22Rv1 (cell line): ENCODE results near the gene DIP2B.

ENCODE experiments used
- H3K27ac ChIP-seq: fragments of 450-650 bp; 2 replicates; pipeline ENCODE4 v1.5.1; 2017
- CTCF ChIP-seq: fragments of 450-650 bp; IDR thresholded peaks from 2 replicates; pipeline ENCODE4 v1.5.1; 2017; ENCODE audit warnings: mild to moderate bottlenecking
- ZFX ChIP-seq: fragments of 450-650 bp; IDR thresholded peaks from 2 replicates; pipeline ENCODE4 v1.6.1; 2017; ENCODE audit warnings: antibody characterized with exemption, borderline replicate concordance

DIP2B gene

GRCh38 chr12:50708631-50709030 is 203.8 kb downstream of the DIP2B start:
- no peak overlapping the region for H3K27ac ChIP-seq
- TF ChIP-seq ZFX, result no peak
- TF ChIP-seq CTCF, result no peak

DNA sequence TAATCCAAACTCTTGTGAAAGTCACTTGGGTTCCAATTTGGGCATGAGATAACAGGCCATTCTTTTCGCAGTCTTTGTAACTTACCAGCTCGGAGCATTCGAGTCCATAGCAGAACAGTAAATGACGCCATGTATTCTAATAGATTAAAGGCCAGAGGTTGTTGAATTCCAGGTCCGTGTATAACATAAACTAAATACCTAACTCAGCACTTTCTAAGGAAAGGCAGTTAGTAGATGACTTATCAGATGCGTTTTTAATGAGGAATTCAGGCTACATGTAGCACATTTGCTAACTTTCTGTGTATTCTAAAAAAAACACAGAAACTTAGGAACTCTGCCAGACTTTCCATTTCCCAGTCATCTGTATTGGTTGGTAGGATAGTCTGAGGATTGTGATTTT is 206.3 kb downstream of the DIP2B start:
- H3K27ac ChIP-seq, result no peak overlapping the region
- TF ChIP-seq CTCF, result no peak

DNA sequence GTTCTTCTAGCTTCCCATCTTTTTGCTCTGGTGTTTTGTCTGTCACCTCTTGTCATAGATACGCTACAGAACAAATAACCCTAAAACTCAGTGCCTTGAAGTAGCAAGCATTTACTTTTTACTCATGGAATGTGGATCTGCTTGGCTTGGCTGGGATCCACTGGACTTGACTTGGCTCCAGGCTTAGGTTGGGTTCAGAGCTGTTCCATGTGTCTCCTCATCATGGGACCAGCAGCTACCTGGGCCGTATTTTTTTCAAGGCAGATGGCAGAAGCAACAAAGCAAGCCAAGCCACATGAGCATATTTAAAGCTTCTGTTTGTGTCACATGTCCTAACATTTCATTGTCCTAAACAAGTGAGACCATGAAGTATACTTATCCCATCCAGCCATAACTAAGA is 210.4 kb downstream of the DIP2B start:
- TF ChIP-seq ZFX, result no peak
- TF ChIP-seq CTCF, result no peak
- no peak overlapping the region for H3K27ac ChIP-seq

DNA sequence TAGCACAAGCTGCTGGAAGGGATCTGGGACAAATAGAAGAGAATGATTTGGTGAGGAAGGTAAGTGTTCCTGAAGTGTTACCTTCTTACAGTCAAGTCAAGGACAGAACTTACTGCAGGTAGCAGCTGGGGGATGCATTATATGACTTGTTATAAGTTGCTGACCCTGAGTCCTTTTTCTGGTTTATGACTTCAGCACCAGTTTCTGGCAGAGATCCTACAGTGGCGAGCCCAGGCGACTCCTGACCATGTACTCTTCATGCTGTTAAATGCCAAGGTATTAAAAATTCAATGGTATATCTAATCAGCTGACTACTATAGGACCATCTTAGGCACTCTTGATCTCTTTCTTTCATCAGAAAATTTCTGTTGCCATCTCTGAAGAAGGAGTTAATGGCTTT is 214.0 kb downstream of the DIP2B start:
- H3K27ac ChIP-seq, result no peak overlapping the region
- TF ChIP-seq CTCF (no peak), ZFX (no peak)

GRCh38 chr12:50720085-50720484 is 215.3 kb downstream of the DIP2B start:
- no peak overlapping the region for H3K27ac ChIP-seq

DNA sequence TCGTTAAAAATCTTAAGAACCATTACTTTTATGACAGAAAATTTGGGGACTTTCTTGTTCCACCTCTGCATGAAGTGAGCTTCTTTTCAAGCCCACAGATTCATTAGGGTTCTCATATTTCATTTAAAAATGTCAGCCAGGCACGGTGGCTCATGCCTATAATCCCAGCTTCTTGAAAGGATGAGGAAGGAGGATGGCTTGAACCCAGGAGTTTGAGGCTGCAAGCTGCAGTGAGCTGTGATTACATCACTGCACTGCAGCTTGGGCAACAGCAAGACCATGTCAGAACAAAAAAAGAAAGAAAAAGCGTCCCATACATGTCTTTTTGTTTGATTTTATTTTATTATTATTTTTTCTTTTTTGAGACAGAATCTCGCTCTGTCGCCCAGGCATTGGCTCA is 215.7 kb downstream of the DIP2B start:
- TF ChIP-seq CTCF (no peak), ZFX (no peak)
- H3K27ac ChIP-seq, result no peak overlapping the region

More at GRCh38 chr12:50720085-50720484, 215.3 kb downstream of the DIP2B start:
- TF ChIP-seq CTCF (no peak), ZFX (no peak)

DNA sequence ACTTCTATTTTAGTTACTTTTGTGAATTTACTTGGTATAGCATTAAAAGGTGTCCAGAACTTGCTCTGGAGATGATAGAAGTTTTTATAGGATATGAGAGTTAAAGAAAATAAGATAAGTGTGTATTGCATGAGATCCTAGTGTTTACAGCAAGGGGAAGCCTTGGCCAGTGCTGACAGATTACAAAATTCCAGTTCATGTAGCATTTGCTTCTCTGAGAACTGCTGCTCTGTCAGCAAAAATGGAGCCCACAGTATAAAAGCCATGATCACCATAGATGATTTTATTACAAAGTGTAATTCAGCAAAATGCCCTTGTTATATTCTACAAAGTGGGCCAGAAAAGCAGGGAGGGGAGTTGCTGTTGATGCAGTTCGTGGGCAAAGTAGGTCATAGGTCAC is 219.1 kb downstream of the DIP2B start:
- TF ChIP-seq CTCF (no peak), ZFX (no peak)
- H3K27ac ChIP-seq, result no peak overlapping the region; the same call in 1 of the 2 replicates
